Calu3 (cell line): ENCODE data around the gene GABBR1. TPM values are rescaled to one million over a fixed set of nuclear protein-coding genes. Genes with fewer than 3 reads are reported as not detected.

ENCODE experiments used
- BruUV-seq: library from RNA; stranded (reverse); fragments of 400-500 nt; replicated peaks from 2 replicates; lab custom pipeline; 2021; lab: Mats Ljungman, UMichigan
- CTCF ChIA-PET: fragments of 300-600 bp; sonication (Branson Sonifier 250); formaldehyde crosslinking; loops from one replicate; lab custom pipeline; 2022; ENCODE audit warnings: antibody characterized with exemption; lab: Charles Lee
- DNase-seq: peaks from one replicate; pipeline ENCODE4 v3.0.0; 2022
- H3K27ac Mint-ChIP-seq: one replicate; pipeline ENCODE4 v1.8.0; 2022; ENCODE audit warnings: mixed read lengths; ENCODE audit not compliant: unreplicated experiment
- H3K27me3 Mint-ChIP-seq: one replicate; pipeline ENCODE4 v1.8.0; 2022; ENCODE audit warnings: mixed read lengths; ENCODE audit not compliant: unreplicated experiment
- H3K36me3 Mint-ChIP-seq: one replicate; pipeline ENCODE4 v1.8.0; 2022; ENCODE audit warnings: mild to moderate bottlenecking, moderate library complexity, mixed read lengths; ENCODE audit not compliant: insufficient read depth, unreplicated experiment
- H3K4me1 Mint-ChIP-seq: one replicate; pipeline ENCODE4 v1.8.0; 2022; ENCODE audit warnings: mild to moderate bottlenecking, low read depth, mixed read lengths; ENCODE audit not compliant: unreplicated experiment
- H3K4me3 Mint-ChIP-seq: one replicate; pipeline ENCODE4 v1.8.0; 2022; ENCODE audit warnings: mild to moderate bottlenecking, low read depth, moderate library complexity, mixed read lengths; ENCODE audit not compliant: unreplicated experiment
- H3K9me3 Mint-ChIP-seq: one replicate; pipeline ENCODE4 v1.8.0; 2022; ENCODE audit warnings: low read depth, mixed read lengths; ENCODE audit not compliant: unreplicated experiment
- intact Hi-C: fragments of 100-400 bp; cut with micrococcal nuclease; formaldehyde crosslinking; loops from one replicate; pipeline ENCODE4 v1.10.0; 2022; ENCODE audit not compliant: unreplicated experiment
- total RNA-seq: library from RNA; stranded (reverse); gene quantifications from 2 replicates; pipeline ENCODE4 v1.2.3, GENCODE V29; 2022
- TF ChIP-seq, protein P1 (sequence below): fragments of 200-600 bp; IDR thresholded peaks from one replicate; pipeline ENCODE4 v1.8.0; 2022; ENCODE audit warnings: antibody characterized with exemption; ENCODE audit not compliant: unreplicated experiment

Gene GABBR1
- total RNA-seq, 1 experiment from 2014 or later: 42.2 TPM

- TF ChIP-seq, protein P1, sequence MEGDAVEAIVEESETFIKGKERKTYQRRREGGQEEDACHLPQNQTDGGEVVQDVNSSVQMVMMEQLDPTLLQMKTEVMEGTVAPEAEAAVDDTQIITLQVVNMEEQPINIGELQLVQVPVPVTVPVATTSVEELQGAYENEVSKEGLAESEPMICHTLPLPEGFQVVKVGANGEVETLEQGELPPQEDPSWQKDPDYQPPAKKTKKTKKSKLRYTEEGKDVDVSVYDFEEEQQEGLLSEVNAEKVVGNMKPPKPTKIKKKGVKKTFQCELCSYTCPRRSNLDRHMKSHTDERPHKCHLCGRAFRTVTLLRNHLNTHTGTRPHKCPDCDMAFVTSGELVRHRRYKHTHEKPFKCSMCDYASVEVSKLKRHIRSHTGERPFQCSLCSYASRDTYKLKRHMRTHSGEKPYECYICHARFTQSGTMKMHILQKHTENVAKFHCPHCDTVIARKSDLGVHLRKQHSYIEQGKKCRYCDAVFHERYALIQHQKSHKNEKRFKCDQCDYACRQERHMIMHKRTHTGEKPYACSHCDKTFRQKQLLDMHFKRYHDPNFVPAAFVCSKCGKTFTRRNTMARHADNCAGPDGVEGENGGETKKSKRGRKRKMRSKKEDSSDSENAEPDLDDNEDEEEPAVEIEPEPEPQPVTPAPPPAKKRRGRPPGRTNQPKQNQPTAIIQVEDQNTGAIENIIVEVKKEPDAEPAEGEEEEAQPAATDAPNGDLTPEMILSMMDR: no peak
- Mint-ChIP-seq H3K27me3 (peaks cover 1% of the 10 kb centered on the region), H3K9me3 (no peaks in the 10 kb centered on the region), H3K4me3 (no peak overlapping the region), H3K36me3 (no peaks in the 10 kb centered on the region), H3K4me1 (no peaks in the 10 kb centered on the region), H3K27ac (no peak overlapping the region)
- no peak for DNase-seq
- BruUV-seq: no TSS peak
- intact Hi-C loops: no loop called here
- CTCF ChIA-PET: interaction anchor here (1.0 to 3.2 kb wide), 4 partner anchors 8 to 35 kb away, joined by 3 to 12 read pairs (median 5); no protein-coding TSS in a partner anchor
Measured at GRCh38 chr6:29661071-29661470, 28.1 kb upstream of the GABBR1 start.

DNA sequence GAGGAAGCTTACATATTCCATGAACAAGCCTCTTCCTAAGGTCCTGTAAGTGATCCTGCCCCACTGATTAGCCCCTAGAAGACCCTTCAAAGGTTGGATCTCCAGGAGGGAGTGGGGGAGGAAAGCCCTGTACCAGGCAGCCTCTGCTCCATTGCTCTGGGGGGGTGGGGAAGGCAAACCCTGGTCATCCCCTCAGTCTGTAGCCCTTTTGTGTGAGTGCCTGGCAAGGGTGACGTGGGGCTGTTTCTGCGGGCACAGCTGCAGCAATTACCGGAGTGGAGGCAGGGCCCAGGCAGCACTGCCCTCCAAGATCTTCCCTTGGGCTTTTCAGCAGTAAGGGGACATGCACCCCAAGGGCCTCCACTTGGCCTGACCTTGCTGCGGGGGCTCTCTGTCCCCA lies 23.8 kb upstream of the GABBR1 start, which contains the start of gene MOG:
TSS of gene MOG (plus strand) at position 295 of the 400 bp plus-strand sequence. CDS start 118 bp downstream, outside the sequence.
- Mint-ChIP-seq H3K9me3 (no peaks in the 10 kb centered on the region), H3K4me3 (no peak within 1 kb of the TSS), H3K4me1 (no peaks in the 10 kb centered on the region), H3K36me3 (no peaks in the 10 kb centered on the region), H3K27me3 (no peaks in the 10 kb centered on the region), H3K27ac (no peak within 1 kb of the TSS)
- CTCF ChIA-PET: interaction anchor here (0.6 to 0.7 kb wide), 2 partner anchors 9 to 18 kb away, joined by 3 to 8 read pairs; no protein-coding TSS in a partner anchor
- DNase-seq: no peak
- no TSS peak for BruUV-seq
- intact Hi-C loops: no loop called here
- TF ChIP-seq, protein P1: no peak

DNA sequence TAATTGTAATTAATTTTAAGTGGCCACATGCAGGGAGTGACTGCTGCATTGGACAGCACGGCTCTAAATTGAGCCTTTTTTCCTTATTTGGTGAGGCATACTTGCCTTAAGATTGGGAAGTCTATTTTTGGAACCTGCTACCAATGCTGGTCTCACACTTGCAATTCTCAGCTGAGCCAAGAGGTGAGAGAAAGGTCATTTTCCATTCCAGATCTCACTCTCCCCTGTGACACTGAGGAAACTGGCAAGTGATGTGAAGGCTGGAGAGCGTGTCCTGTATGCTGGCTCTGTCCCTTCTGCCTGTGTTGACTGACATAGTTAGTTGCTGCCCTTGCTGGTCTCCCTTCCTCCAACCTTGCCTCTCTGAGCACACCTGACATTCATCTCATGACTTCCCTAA lies 23.2 kb upstream of the GABBR1 start:
- TF ChIP-seq, protein P1: no peak
- DNase-seq: no peak
- BruUV-seq: no TSS peak
- Mint-ChIP-seq H3K9me3 (no peaks in the 10 kb centered on the region), H3K27ac (no peak overlapping the region), H3K4me1 (no peaks in the 10 kb centered on the region), H3K27me3 (no peaks in the 10 kb centered on the region), H3K36me3 (no peaks in the 10 kb centered on the region), H3K4me3 (no peak overlapping the region)
- intact Hi-C loops: no loop called here
- CTCF ChIA-PET: interaction anchor here (0.6 kb wide), 1 partner anchor 19 kb away, joined by 8 read pairs; no protein-coding TSS in a partner anchor

DNA sequence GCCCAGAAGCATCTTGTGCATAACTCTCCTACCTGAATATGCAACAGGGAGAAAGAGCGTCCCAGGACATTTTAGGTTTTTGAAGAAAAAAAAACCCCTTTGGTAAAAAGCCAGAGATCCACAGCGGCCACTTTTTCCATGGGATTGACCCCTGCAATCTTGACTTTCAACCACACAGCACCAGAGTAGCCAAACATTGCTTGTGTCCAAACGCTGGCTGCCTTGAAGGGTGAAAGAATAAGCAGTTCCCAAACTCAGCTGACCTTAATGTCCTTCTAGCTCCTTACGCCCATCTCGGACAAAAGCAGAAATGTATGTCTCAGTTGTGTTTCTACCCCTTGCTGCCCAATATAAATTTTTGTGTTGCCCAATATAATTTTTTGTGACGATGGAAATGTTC lies 22.7 kb upstream of the GABBR1 start:
- H3K27ac Mint-ChIP-seq: no peak overlapping the region

More for the DNA sequence above, 22.7 kb upstream of the GABBR1 start:
- Mint-ChIP-seq H3K4me3 (no peak overlapping the region), H3K36me3 (no peaks in the 10 kb centered on the region), H3K4me1 (no peaks in the 10 kb centered on the region), H3K27me3 (no peaks in the 10 kb centered on the region), H3K9me3 (no peaks in the 10 kb centered on the region)
- CTCF ChIA-PET: interaction anchor here (1.1 kb wide), 1 partner anchor 94 kb away, joined by 6 read pairs; no protein-coding TSS in a partner anchor
- intact Hi-C loops: no loop called here
- TF ChIP-seq, protein P1: no peak
- no peak for DNase-seq
- no TSS peak for BruUV-seq
